22Rv1 (cell line): ENCODE results near the gene TNFRSF25.

Source experiments
- ZFX ChIP-seq: fragments of 450-650 bp; IDR thresholded peaks from 2 replicates; pipeline ENCODE4 v1.6.1; 2017; ENCODE audit warnings: antibody characterized with exemption, borderline replicate concordance
- TF ChIP-seq, protein P1 (sequence below): fragments of 450-650 bp; IDR thresholded peaks from 2 replicates; pipeline ENCODE4 v1.5.1; 2017; ENCODE audit warnings: mild to moderate bottlenecking

DNA sequence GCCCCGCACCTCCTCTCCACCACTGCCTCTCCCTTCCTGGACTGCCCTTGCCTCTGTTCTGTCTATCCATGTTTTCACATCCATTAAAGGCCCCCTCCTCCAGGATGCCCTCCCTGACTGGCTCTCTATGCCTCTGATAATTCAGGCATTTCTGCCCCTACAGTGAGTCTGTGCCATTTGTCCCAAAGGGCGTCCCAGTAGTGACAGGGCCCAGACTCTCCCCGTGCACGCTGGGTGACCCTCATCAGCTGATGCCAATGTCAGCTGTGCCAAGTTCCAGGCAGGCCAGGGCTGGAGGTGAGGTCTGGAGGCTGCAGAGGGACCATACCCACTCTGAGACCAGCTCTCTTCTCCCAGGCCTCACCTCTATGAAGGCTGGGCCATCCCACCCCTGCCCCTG is 28.7 kb upstream of the TNFRSF25 start:
- TF ChIP-seq, protein P1, sequence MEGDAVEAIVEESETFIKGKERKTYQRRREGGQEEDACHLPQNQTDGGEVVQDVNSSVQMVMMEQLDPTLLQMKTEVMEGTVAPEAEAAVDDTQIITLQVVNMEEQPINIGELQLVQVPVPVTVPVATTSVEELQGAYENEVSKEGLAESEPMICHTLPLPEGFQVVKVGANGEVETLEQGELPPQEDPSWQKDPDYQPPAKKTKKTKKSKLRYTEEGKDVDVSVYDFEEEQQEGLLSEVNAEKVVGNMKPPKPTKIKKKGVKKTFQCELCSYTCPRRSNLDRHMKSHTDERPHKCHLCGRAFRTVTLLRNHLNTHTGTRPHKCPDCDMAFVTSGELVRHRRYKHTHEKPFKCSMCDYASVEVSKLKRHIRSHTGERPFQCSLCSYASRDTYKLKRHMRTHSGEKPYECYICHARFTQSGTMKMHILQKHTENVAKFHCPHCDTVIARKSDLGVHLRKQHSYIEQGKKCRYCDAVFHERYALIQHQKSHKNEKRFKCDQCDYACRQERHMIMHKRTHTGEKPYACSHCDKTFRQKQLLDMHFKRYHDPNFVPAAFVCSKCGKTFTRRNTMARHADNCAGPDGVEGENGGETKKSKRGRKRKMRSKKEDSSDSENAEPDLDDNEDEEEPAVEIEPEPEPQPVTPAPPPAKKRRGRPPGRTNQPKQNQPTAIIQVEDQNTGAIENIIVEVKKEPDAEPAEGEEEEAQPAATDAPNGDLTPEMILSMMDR: no peak
- TF ChIP-seq ZFX: no peak
